GM18861 (cell line): Measurements from ENCODE around the gene LCN15.
"Not testable (repeated sequence)": the region's sequence is repeated elsewhere in the genome, so short reads cannot be mapped to it uniquely, and the experiment has no call there.

Experiments used
- ATAC-seq: cut with Tn5 transposase; IDR thresholded peaks from one replicate; pipeline ENCODE4 v1.9.1; 2021; ENCODE audit not compliant: unreplicated experiment

Gene LCN15

DNA sequence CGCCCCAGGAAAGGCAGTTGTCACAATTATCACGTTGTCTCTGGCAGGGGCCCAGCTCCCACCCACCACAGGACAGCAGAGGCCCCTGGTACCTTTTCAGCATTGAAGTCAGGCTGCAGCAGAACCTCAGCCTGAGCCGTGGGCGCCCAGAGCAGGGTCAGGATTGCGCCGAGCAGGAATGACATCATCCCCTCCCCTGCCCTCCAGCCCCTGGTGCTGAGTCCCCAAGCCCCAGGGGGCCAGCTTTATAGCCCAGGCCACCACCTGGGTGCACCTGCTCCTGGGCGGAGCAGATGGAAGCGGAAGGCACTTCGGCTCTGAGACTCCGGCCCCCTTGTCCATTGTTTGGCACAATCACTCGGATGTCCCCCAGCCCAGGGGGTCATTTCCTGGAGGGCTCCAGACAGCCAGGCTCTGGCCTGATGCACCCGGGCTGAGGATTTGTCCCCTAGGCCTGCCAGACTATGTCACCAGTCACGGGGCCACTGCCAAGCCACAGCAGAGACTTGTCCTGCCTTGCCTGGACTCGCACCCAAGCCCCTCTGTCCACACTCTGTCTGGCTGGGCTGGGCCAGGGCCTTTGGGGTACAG lies at the start of gene LCN15:
Gene LCN15 (minus strand): TSS at position 218 of the 591 bp plus-strand sequence. CDS start 30 bp downstream, at position 188.
- ATAC-seq: no peak

DNA sequence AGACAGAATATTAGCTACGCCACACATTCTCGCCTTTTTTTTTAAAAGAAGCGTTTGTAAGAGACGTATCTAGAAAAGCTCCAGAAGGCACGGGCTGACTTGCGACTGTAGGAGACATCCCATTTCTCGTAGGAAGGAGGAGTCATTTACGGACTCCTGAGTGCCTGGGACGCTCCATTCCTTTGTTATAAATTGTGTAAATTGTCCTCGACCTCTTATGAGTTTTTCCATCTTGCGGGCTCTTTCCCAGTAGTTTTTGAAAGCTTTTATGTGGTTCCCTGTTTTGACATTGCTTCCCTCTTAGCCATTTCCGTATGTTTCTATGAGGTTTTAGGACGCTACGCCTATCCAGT lies 44.5 kb upstream of the LCN15 start:
- ATAC-seq: no peak

- ATAC-seq: peak; percentile 32
Observed at GRCh38 chr9:136808075-136808805, 43.9 kb upstream of the LCN15 start.

DNA sequence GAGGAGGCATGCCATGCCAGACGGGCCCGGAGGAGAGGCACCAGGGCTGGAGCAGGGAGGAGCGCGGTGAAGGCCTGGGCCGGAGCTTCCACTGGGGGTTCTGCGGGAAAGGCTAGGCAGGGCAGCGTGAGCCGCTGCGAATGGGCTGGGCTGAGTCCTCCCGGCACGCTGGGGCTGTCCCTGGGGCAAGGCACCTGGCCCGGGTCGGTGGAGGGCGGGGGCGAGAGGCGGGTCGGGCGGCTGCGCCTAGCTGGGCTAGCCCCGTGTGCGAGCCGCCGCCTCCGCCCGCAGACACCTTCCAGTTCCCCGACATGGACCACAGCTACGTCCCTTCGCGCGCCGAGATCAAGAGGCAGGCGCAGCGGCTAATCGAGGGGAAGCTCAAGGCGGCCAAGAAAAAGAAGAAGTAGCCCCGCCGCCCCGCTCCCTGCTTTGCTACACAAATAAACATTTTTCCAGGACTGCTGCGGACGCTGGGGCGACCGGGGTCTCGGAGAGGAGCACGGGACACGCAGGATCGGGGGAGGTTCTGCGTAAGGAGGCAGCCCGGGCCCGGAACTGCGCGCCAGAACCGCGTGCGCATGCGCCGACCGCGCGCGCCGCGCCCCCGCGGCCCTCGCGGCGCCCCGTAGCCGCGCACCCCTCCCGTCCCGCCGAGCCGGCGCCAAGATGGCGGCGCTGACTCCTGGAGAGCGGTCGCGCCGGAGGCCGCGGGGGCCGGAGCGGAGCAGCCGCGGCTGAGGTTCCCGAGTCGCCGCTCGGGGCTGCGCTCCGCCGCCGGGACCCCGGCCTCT lies 43.2 kb upstream of the LCN15 start, which contains the start of gene RABL6:
Gene RABL6 (plus strand): TSS at position 668 of the 794 bp plus-strand sequence. CDS start 249 bp downstream, outside the sequence.
- ATAC-seq: peak; percentile 55

- no peak for ATAC-seq
Observed at GRCh38 chr9:136806631-136807201, 42.4 kb upstream of the LCN15 start.

GRCh38 chr9:136806067-136806466 lies 41.7 kb upstream of the LCN15 start:
- no peak for ATAC-seq

DNA sequence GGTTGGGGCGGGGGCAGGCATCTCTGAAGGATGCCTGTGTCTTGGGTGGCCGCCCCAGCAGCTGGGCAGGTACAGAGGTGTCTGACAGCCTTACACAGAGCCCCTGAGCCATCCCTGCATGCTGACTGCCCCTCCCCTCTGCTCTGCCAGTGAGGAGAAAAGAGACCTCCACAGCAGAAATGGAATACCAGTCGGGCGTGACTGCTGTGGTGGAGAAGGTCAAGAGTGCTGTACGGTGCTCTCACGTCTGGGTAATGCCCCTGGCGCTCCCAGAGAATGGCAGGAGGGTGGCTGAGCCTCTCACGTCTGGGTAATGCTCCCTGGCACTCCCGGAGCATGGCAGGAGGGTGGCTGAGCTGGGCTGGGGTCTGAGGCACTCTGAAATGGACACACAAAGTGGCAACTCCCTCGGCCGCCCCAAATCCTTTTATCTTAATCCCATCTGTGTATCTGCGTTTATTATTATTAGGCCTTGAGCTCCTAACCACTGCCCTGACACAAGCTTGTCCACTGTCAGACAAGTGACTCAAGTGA lies 41.0 kb upstream of the LCN15 start:
- ATAC-seq: no peak

DNA sequence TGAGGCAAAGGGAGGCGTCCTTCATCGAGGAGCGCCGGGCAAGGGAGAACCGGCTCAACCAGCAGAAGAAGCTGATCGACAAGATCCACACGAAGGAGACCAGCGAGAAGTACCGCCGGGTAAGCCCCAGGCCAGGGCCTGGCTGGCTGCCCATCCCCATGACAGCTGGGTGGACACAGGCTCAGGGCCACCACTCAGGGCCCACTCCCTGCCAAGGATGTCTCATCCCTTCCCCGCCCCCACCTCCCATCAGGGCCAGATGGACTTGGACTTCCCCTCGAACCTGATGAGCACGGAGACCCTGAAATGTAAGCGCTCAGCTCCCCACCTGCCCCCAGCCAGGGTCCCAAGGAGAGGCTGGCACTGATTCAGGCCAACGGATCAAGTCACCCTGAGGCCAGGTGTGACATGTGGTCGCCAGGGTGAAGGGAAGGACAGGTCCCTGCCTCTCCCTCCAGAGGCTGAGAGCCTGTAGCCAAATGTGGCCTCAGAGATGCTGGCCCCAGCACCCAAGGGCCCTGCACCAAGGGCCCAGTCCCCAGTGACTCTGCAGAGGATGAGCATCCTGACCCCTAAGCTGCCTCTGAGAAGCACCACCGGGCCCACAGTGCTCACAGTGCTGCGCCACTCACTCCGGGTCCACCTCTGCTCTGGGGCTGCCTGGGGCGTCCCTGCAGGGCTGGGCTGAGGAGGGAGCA lies 40.3 kb upstream of the LCN15 start:
- no peak for ATAC-seq

- no peak for ATAC-seq
Observed at GRCh38 chr9:136803551-136804508, 39.5 kb upstream of the LCN15 start.

DNA sequence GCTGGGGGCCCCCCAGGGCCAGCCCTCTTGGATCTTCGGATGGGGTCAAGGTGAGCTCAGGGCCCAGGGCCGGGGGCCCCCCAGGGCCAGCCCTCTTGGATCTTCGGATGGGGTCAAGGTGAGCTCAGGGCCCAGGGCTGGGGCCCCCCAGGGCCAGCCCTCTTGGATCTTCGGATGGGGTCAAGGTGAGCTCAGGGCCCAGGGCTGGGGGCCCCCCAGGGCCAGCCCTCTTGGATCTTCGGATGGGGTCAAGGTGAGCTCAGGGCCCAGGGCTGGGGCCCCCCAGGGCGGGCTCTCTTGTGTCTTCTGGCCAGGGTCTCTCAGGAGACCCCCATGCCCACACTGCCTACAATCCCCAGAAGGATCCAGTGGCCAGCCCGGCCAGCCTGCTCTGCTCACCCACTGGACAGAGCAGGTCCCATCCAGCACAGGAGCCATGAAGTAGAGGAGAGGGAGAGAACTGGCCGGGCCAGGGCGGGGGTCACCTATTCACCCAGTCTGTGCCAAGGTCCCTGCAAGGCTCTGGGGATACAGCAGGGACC lies 38.8 kb upstream of the LCN15 start:
- ATAC-seq: not testable (repeated sequence)

DNA sequence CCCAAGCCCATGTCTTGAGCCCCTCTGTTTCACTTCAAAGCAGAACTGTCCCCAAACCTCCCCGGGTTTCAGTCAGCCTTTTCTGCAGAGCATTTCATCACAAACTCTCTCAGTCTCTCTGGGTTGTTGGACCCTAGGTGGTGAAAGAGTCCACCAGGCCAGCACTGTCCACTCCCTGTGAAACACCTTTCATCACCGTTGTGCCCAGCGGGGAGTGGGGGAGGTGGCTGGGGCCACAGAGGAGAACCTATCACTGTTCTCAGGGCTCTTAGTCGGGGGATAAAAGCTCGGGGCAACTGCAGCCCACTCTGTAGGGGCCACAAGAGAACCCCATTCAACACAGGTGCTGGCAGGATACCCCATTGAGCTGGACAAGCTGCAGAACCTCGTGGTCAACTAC lies 38.0 kb upstream of the LCN15 start:
- ATAC-seq: no peak

GRCh38 chr9:136799854-136800657 lies 35.7 kb upstream of the LCN15 start:
- ATAC-seq: no peak

- ATAC-seq: no peak
Observed at GRCh38 chr9:136799079-136799853, 34.9 kb upstream of the LCN15 start.

DNA sequence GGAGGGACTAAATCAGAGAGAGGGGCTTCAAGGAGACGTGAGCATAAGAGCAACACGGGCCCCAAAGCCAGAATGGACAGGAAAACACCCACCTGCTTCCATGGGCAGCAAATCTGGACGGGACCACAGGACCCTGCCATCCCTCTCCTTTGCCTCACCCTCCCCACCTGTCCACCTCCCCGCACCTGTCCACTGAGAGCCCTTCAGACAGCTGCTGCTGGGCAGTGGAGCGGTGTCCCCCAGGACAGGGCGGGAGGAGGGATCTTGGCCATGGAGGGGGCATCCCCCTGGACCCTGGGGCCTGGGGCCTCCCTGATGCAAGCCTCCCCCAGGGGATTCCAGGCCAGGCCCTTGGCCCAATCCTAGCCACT lies 34.4 kb upstream of the LCN15 start:
- no peak for ATAC-seq

DNA sequence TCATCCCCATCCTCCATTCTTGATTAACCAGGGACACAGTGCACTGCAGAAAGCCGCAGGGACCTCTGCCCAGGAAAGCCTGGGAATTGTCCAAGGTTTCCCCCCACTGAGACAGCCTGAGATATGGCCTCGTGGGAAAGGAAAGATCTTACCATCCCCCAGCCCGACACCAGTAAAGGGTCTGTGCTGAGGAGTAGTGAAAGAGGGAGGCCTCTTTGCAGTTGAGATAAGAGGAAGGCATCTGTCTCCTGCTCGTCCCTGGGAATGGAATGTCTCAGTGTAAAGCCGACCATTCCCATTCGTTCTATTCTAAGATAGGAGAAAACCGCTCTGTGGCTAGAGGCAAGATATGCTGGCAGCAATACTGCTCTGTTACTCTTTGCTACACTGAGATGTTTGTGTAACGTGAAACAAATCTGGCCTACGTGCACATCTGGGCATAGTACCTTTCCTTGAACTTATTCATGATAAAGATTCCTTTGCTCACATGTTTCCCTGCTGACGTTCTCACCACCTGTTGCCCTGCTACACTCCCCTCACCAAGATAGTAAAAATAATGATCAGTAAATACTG lies 32.5 kb upstream of the LCN15 start:
- ATAC-seq: not testable (repeated sequence)

DNA sequence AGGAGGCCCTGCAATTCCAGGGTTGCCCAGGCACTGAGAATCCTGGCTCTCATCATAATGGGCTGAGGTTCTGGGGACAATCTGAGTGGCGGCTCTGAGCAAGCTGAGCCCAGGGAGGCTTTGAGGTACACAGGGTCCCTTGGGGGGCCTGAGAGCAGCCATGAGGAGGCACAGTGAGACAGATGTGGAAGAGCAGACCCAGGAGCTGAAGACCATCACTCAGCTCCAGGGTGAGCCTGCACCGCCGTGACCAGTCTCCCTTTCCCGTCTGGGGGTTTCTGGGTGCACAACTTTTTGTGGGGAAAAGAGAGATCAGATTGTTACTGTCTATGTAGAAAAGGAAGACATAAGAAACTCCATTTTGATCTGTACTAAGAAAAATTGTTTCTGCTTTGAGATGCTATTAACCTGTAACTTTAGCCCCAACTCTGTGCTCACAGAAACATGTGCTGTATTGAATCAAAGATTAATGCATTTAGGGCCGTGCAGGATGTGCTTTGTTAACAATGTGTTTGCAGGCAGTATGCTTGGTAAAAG lies 32.0 kb upstream of the LCN15 start, which contains the start of gene CCDC183:
Gene CCDC183 (plus strand): TSS at position 101 of the 537 bp plus-strand sequence. CDS start 60 bp downstream, at position 161.
- ATAC-seq: no peak

DNA sequence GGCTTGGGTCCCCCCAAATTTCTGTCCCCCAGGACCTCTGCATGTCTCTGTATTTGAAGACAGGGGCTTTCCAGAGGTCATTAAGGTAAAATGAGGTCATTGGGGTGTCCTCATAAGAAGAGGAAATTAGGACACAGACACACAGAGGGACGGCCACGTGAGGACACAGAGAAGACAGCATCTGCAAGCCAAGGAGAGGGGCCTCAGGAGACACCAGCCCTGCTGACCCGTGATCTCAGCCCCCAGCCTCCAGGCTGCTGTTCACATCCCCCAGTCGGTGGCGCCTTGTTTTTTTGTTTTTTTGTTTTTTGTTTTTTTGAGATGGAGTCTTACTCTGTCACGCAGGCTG lies 30.7 kb upstream of the LCN15 start:
- ATAC-seq: no peak
